NB4 (cell line): ENCODE measurements around the gene USP6NL.

Experiments used
- DNase-seq: peaks from one replicate; pipeline ENCODE4 v3.0.0; 2010; ENCODE audit warnings: low read depth
- H3K4me3 ChIP-seq: one replicate; pipeline ENCODE4 v1.5.1; 2011; ENCODE audit warnings: mild to moderate bottlenecking, low read depth, low read length, moderate library complexity
- MYC ChIP-seq: IDR thresholded peaks from 2 replicates; pipeline ENCODE4 v1.6.1; 2011; ENCODE audit warnings: low read depth, low read length
- POLR2A ChIP-seq: IDR thresholded peaks from 2 replicates; pipeline ENCODE4 v1.6.1; 2011; ENCODE audit warnings: mild to moderate bottlenecking; ENCODE audit not compliant: insufficient read length; ENCODE audit errors: extremely low read depth
- TF ChIP-seq, protein P1 (sequence below): IDR thresholded peaks from 2 replicates; pipeline ENCODE4 v1.6.1; 2011; ENCODE audit warnings: low read depth, low read length
- TF ChIP-seq, protein P2 (sequence below): IDR thresholded peaks from one replicate; pipeline ENCODE4 v1.5.1; 2012; ENCODE audit warnings: low read depth, low read length

The USP6NL gene

DNA sequence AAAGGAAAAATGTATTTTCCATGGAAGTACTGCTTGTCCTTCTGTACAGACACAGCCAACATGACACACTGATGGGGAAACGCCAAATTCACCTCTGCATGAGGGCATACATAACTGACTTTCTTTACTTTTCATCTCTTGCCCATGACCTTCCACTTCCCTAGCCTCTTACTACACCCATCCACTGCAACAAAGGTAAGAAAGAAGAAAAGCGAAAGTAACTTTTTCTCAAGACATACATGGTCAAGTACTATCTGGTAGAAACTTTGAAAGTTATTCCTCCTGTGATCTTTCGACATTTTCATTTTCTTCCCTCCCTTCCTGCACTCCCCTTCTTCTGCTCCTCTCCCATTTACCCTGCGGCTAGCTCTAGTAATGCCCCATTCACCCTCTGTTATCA is 130.8 kb downstream of the USP6NL start:
- no peak for DNase-seq
- H3K4me3 ChIP-seq = no peak overlapping the region
- TF ChIP-seq, protein P1, sequence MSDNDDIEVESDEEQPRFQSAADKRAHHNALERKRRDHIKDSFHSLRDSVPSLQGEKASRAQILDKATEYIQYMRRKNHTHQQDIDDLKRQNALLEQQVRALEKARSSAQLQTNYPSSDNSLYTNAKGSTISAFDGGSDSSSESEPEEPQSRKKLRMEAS = no peak

DNA sequence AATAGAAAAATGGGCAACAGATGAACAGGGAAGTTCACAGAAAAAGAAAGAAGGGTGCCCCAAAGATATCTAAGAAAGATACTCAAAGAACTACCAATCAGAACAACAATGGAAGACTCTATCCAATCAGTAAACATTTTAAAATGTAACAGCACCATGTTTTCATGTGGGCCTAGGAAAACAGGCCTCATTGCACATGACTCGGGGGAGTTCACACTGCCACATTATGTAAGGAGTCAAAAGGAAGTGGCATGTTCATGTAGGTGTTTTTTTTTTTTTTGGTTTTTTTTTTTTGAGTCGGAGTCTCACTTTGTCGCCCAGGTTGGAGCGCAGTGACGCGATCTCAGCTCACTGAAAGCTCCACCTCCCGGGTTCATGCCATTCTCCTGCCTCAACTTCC is 132.2 kb downstream of the USP6NL start:
- TF ChIP-seq, protein P2, sequence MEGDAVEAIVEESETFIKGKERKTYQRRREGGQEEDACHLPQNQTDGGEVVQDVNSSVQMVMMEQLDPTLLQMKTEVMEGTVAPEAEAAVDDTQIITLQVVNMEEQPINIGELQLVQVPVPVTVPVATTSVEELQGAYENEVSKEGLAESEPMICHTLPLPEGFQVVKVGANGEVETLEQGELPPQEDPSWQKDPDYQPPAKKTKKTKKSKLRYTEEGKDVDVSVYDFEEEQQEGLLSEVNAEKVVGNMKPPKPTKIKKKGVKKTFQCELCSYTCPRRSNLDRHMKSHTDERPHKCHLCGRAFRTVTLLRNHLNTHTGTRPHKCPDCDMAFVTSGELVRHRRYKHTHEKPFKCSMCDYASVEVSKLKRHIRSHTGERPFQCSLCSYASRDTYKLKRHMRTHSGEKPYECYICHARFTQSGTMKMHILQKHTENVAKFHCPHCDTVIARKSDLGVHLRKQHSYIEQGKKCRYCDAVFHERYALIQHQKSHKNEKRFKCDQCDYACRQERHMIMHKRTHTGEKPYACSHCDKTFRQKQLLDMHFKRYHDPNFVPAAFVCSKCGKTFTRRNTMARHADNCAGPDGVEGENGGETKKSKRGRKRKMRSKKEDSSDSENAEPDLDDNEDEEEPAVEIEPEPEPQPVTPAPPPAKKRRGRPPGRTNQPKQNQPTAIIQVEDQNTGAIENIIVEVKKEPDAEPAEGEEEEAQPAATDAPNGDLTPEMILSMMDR = no peak
- TF ChIP-seq MYC = no peak
- TF ChIP-seq, protein P1 = no peak
- no peak for TF ChIP-seq POLR2A
- DNase-seq = peak; percentile 22
- no peak overlapping the region for H3K4me3 ChIP-seq

DNA sequence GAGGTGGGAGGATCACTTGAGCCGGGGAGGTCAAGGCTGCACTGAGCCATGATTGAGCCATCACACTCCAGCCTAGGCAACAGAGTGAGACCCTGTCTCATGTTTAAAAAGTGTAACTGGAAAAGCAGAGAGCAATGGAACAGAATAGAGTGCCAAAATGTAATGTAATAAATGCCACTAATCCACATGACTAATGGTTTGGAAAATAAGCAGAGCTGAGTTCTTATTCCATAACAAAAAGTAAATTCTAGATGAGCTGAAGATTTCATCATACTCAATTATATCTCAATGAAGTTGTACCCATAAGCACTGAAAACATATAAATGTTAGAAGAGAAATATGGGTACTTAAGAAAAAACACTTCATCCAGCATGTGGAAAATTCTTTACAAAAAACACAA is 132.6 kb downstream of the USP6NL start:
- TF ChIP-seq MYC (no peak), POLR2A (no peak)
- TF ChIP-seq, protein P1 = no peak
- TF ChIP-seq, protein P2 = no peak
- DNase-seq = no peak
- no peak overlapping the region for H3K4me3 ChIP-seq

DNA sequence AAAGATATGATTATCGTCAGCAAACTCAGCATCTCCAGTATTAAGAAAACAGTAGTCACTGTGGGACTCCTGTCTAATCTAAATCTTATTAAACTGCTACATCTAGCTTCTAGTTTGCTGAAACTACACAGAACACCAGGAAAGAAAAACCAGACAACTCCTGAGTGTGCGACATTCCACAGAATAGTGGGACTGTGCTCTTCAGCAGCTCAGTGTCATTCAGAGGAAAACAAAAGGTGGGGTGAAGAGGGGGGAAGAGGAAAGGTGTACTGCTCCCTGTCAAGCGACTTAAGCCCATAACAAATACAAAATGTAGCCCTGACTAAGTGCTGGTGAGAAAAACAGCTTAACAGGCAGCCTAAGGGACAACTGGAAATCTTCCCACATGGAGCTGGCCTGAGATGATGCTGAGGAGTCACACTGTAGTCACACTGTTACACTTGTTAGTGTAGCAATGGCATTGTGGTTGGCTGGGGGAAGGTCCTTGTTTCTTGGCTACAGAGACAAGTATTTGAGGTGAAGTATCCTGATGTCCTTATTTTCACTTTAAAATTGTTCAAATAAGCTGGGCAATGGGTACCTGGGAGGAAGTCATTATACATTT is 135.5 kb downstream of the USP6NL start:
- TF ChIP-seq MYC (no peak), POLR2A (no peak)
- TF ChIP-seq, protein P2 = no peak
- TF ChIP-seq, protein P1 = no peak
- no peak for DNase-seq
- H3K4me3 ChIP-seq = no peak overlapping the region

DNA sequence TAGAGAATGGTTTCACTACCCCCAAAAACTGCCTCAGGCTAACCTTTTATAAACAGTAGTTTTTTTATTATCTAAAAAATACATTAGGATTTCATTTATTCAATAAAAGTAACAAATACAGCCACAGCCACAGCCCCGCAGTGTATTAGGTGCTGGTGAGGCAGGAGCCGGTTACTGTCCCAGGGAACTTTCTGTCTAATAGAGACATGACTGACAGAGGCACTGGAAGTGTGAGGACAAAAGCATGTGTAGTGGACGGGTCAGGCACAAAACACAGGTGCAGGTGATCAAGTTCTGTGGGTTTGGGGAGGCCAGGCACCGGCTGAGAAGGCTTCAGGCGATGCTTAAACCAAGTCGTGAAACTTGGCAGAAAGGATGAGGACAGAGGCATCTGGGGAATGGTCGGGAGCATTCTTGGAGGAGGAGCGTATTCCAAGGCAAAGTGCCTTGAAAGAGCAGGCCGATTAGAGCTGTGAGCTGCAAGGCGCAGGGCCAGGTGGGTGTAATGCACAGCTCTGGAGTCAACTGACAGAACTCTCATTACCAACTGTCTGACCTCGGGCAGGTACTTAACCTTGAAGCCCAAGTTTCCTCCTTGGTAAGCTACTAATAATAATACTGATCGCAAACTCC is 138.2 kb downstream of the USP6NL start:
- H3K4me3 ChIP-seq = no peak overlapping the region
- no peak for TF ChIP-seq POLR2A
- TF ChIP-seq, protein P2 = no peak
- TF ChIP-seq, protein P1 = no peak
- no peak for TF ChIP-seq MYC
- no peak for DNase-seq

DNA sequence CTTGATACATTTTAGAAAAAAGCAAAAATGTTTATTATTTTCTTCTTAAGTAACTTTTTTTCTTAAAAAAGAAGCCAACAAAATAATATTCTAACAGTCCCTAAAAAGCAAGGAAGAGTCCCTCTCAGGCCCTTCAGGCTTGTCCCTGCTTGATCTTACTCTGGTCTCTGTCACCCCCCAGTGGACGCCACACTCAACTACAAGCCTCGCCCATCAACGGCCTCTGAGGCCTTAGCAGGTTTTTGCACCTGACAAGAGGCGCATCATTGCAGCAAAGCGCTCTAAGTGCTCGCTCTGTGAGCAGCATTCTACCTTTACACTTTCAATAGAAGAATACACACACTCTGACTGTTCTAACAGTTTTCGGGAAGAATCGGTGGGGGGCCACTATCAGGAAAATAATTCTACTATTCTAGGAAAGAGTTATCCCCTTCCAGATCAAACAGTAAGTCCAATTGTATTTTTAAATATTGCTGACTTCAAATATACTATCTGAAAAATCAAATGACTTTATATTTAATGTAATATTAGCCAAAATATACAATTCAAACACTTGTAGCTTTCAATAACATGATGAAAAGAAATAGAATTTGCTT is 139.2 kb downstream of the USP6NL start:
- no peak for TF ChIP-seq MYC
- TF ChIP-seq, protein P2 = peak; percentile 64
- DNase-seq = peak; percentile 58
- H3K4me3 ChIP-seq = no peak overlapping the region
